MCF 10A (cell line): Measurements from ENCODE around the gene UQCRQ. TPM values are rescaled to one million over a fixed set of nuclear protein-coding genes. Genes with fewer than 3 reads are reported as not detected.

Experiments used
- BruUV-seq: library from RNA; stranded (reverse); fragments of 400-500 nt; replicated peaks from 2 replicates; lab custom pipeline; 2021; lab: Mats Ljungman, UMichigan
- CTCF ChIA-PET: fragments of 300-600 bp; sonication (Branson Sonifier 250); formaldehyde crosslinking; extraction: SDS; loops from one replicate; lab custom pipeline; 2021; ENCODE audit warnings: antibody characterized with exemption, inconsistent platforms; lab: Yijun Ruan, JAX
- POLR2A ChIA-PET: fragments of 300-600, 350-650 bp; sonication (Branson Sonifier 250); formaldehyde crosslinking; extraction: SDS; loops from one replicate; lab custom pipeline; 2020; ENCODE audit warnings: antibody characterized with exemption, inconsistent platforms; lab: Yijun Ruan, JAX
- DNase-seq: peaks from one replicate; pipeline ENCODE4 v3.0.0-alpha.2; 2018; ENCODE audit not compliant: unreplicated experiment
- H3K27ac Mint-ChIP-seq: one replicate; pipeline ENCODE4 v1.8.0; 2022; ENCODE audit warnings: mild to moderate bottlenecking, low read depth, mixed read lengths; ENCODE audit not compliant: unreplicated experiment
- H3K27me3 Mint-ChIP-seq: one replicate; pipeline ENCODE4 v1.8.0; 2022; ENCODE audit warnings: mixed read lengths; ENCODE audit not compliant: insufficient read depth, unreplicated experiment
- H3K36me3 Mint-ChIP-seq: one replicate; pipeline ENCODE4 v1.8.0; 2022; ENCODE audit warnings: mild to moderate bottlenecking, moderate library complexity, mixed read lengths; ENCODE audit not compliant: insufficient read depth, unreplicated experiment
- H3K4me1 Mint-ChIP-seq: one replicate; pipeline ENCODE4 v1.8.0; 2022; ENCODE audit warnings: mixed read lengths; ENCODE audit not compliant: insufficient read depth, unreplicated experiment
- H3K4me3 Mint-ChIP-seq: one replicate; pipeline ENCODE4 v1.8.0; 2022; ENCODE audit warnings: mild to moderate bottlenecking, moderate library complexity, mixed read lengths; ENCODE audit not compliant: unreplicated experiment
- H3K9me3 Mint-ChIP-seq: one replicate; pipeline ENCODE4 v1.8.0; 2022; ENCODE audit warnings: mixed read lengths; ENCODE audit not compliant: unreplicated experiment
- intact Hi-C: fragments of 100-400 bp; cut with micrococcal nuclease; formaldehyde crosslinking; loops from 2 replicates; pipeline ENCODE4 v1.14.1; 2022
- total RNA-seq: library from RNA; stranded (reverse); gene quantifications from 2 replicates; pipeline ENCODE4 v1.2.3, GENCODE V29; 2022
- TF ChIP-seq, protein P1 (sequence below): fragments of 200-600 bp; IDR thresholded peaks from one replicate; pipeline ENCODE4 v1.8.0; 2022; ENCODE audit warnings: antibody characterized with exemption, mild to moderate bottlenecking; ENCODE audit not compliant: unreplicated experiment

Gene UQCRQ
- total RNA-seq, 1 experiment from 2014 or later: 974 TPM

- Mint-ChIP-seq H3K4me3 (peak overlapping the region; percentile 19), H3K27me3 (no peaks in the 10 kb centered on the region), H3K9me3 (no peaks in the 10 kb centered on the region), H3K36me3 (no peaks in the 10 kb centered on the region), H3K27ac (peak overlapping the region; percentile 99), H3K4me1 (peaks cover 30% of the 10 kb centered on the region)
- TF ChIP-seq, protein P1, sequence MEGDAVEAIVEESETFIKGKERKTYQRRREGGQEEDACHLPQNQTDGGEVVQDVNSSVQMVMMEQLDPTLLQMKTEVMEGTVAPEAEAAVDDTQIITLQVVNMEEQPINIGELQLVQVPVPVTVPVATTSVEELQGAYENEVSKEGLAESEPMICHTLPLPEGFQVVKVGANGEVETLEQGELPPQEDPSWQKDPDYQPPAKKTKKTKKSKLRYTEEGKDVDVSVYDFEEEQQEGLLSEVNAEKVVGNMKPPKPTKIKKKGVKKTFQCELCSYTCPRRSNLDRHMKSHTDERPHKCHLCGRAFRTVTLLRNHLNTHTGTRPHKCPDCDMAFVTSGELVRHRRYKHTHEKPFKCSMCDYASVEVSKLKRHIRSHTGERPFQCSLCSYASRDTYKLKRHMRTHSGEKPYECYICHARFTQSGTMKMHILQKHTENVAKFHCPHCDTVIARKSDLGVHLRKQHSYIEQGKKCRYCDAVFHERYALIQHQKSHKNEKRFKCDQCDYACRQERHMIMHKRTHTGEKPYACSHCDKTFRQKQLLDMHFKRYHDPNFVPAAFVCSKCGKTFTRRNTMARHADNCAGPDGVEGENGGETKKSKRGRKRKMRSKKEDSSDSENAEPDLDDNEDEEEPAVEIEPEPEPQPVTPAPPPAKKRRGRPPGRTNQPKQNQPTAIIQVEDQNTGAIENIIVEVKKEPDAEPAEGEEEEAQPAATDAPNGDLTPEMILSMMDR: no peak
- intact Hi-C loops: no loop called here
- ChIA-PET CTCF (interaction anchor here (0.5 to 4.5 kb wide), 12 partner anchors 10 to 1582 kb away, joined by 3 to 29 read pairs (median 4); partner anchors contain the start of genes GDF9, SHROOM1 and UQCRQ), POLR2A (interaction anchor here (0.7 to 5.3 kb wide), 14 partner anchors 10 to 1336 kb away, joined by 3 to 63 read pairs (median 3); partner anchors contain the start of genes GDF9, IRF1, KIF3A and SHROOM1)
- peak; percentile 89 for DNase-seq
- no TSS peak for BruUV-seq
Measured at GRCh38 chr5:132839426-132840301, 26.8 kb upstream of the UQCRQ start.

- TF ChIP-seq, protein P1: no peak
- intact Hi-C loops: no loop called here
- no TSS peak for BruUV-seq
- Mint-ChIP-seq H3K4me3 (no peak overlapping the region), H3K27ac (peak overlapping the region; percentile 99), H3K4me1 (peaks cover 30% of the 10 kb centered on the region), H3K9me3 (no peaks in the 10 kb centered on the region), H3K27me3 (no peaks in the 10 kb centered on the region), H3K36me3 (no peaks in the 10 kb centered on the region)
- no peak for DNase-seq
- CTCF ChIA-PET: interaction anchor here (0.8 to 4.5 kb wide), 5 partner anchors 11 to 40 kb away, joined by 3 to 29 read pairs (median 7); partner anchors contain the start of genes GDF9, SHROOM1 and UQCRQ
- POLR2A ChIA-PET: interaction anchor here (0.7 to 5.3 kb wide), 10 partner anchors 10 to 165 kb away, joined by 3 to 63 read pairs (median 7); partner anchors contain the start of genes GDF9, KIF3A, SHROOM1 and UQCRQ
Measured at GRCh38 chr5:132840313-132840712, 26.1 kb upstream of the UQCRQ start.

DNA sequence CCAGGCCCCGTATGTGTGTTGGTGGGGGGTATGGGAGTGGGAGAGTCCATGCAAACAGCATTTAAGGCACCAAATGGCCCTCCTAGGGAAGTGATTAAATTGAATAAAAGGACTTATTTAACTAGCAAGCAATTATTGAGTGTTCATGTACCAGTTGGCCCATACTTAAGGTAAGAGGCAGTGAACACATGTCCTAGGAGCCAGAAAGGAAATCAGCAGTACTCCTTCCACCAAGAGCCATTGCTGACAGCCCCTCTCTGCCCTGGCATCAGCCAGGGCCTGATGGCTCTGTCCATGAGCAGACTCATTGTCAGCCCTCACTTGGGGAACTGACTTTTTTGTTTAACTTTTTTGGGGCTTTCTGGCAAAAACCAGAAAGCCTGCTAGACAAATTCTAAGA is 25.5 kb upstream of the UQCRQ start:
- H3K9me3 Mint-ChIP-seq: no peaks in the 10 kb centered on the region

More for the DNA sequence above, 25.5 kb upstream of the UQCRQ start:
- peak; percentile 18 for DNase-seq
- H3K27me3 Mint-ChIP-seq: no peaks in the 10 kb centered on the region
- ChIA-PET CTCF (interaction anchor here (1.0 to 4.5 kb wide), 5 partner anchors 10 to 25 kb away, joined by 4 to 29 read pairs (median 7); partner anchors contain the start of genes GDF9, SHROOM1 and UQCRQ), POLR2A (interaction anchor here (0.9 to 5.3 kb wide), 9 partner anchors 9 to 251 kb away, joined by 3 to 63 read pairs (median 7); partner anchors contain the start of genes GDF9, KIF3A, SHROOM1 and UQCRQ)
- no peak overlapping the region for H3K4me3 Mint-ChIP-seq
- H3K4me1 Mint-ChIP-seq: peaks cover 30% of the 10 kb centered on the region
- BruUV-seq: no TSS peak
- peak overlapping the region; percentile 99 for H3K27ac Mint-ChIP-seq
- TF ChIP-seq, protein P1: no peak
- no peaks in the 10 kb centered on the region for H3K36me3 Mint-ChIP-seq
- intact Hi-C loops: loop anchor here (1.0 kb wide), 2 partner anchors 11 to 25 kb away; partner anchors contain the start of genes GDF9, SHROOM1 and UQCRQ
